ENCODE measurements around the gene RUFY3.
"Not testable (repeated sequence)": the region's sequence is repeated elsewhere in the genome, so short reads cannot be mapped to it uniquely, and the experiment has no call there.

RUFY3 gene

GRCh38 chr4:70706044-70706461 lies 15.7 kb upstream of the RUFY3 start:
- no peak for DNase-seq

DNA sequence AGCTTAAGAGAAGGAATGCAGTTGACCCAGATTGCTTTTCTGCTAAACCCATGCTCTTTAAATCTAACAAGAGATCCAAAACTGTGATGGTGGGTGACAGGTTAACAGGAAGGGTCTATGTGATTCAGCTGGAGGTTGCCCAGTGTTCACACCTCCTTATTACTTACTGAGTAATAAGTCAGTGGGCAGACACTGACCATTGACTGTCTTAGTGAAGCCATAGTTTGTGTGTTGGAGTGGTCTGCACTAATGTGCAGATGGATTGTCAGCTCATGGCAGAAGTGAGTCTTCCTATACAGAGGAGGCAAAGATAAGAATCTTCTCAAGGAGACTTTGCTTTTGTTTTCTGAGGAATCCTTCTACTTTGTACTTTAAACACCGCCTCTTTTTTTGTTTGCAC lies 15.2 kb upstream of the RUFY3 start:
- DNase-seq, result no peak

DNA sequence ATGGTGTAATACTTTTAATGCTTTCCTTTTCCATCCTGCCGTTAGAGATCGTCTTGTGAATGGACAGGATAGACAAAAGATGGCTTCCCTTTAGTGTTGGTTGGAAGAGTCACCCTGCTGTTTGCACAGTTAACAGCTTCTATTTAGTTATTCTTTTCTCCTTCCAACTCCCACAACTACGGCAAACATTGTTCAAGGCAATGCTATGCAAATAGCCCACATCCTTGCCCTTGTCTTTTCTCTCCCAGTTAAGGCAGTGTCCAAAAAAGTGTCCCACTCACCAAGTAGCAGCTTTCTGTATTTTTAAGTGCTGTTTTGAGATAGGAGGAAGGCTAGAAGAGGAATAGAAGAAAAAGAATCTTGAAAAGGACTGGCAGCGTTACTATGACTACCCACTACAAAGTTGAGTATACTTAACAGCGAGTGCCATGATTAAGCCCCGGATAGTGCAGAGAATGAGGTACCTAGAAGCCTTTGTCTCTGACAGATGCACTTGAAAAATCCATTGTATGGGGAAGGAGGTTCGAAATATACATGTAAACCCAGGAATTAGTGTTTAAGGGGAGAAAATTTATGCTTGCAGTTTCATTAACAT lies 12.1 kb upstream of the RUFY3 start:
- DNase-seq, result no peak

GRCh38 chr4:70711599-70711998 lies 10.2 kb upstream of the RUFY3 start:
- DNase-seq, result no peak

DNA sequence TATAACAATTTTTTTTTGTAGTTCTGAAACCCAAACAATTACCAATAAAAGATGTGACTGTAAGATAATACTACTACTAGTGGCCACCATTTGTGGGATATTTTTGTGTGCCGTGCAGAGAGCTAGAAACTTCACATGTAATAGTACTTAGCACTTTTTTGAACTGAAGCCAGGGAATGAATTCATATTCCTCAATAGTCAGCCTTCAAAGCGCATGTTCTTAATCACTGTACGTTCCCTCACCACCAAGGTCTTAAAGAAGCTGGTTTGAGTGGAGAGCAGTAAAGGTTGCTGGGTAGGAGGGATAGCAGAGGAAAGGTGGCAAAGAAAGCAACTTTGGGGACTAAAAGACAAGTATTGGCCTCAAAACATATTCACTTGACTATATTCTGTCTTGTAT lies 9.6 kb upstream of the RUFY3 start:
- no peak for DNase-seq

GRCh38 chr4:70712604-70713452 lies 8.9 kb upstream of the RUFY3 start:
- no peak for DNase-seq

- DNase-seq, result no peak
Observed at GRCh38 chr4:70713453-70714078, 8.2 kb upstream of the RUFY3 start.

- no peak for DNase-seq
Observed at GRCh38 chr4:70714079-70714887, 7.5 kb upstream of the RUFY3 start.

GRCh38 chr4:70715097-70715496 lies 6.7 kb upstream of the RUFY3 start:
- no peak for DNase-seq

GRCh38 chr4:70718811-70719604 lies 2.8 kb upstream of the RUFY3 start:
- DNase-seq, result no peak

DNA sequence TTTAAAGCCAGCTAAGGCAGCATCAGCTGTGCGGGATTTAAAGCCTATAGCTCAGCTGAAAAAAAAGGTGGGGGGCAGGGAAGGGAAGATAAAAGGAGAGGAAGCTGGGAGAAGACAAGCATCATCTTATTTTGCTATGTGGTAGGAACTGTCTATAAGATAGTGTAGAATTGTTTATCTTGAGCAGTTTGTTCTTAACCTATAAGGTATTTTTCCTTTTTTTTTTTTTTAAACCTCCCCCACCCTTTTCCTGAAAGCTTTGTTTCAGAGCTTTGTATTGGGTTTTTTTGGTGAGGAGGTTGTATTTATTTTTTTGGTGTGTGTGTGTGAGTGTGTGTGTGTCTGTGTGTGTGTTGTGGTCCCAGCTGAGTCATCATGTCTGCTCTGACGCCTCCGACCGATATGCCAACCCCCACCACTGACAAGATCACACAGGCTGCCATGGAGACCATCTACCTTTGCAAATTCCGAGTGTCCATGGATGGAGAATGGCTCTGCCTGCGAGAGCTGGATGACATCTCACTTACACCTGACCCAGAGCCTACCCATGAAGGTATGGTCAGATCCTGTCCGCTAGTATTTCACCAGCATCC lies 531 bp downstream of the RUFY3 start:
- DNase-seq, result peak; percentile 28

- DNase-seq, result no peak
Observed at GRCh38 chr4:70724463-70724862, 2.7 kb downstream of the RUFY3 start.

DNA sequence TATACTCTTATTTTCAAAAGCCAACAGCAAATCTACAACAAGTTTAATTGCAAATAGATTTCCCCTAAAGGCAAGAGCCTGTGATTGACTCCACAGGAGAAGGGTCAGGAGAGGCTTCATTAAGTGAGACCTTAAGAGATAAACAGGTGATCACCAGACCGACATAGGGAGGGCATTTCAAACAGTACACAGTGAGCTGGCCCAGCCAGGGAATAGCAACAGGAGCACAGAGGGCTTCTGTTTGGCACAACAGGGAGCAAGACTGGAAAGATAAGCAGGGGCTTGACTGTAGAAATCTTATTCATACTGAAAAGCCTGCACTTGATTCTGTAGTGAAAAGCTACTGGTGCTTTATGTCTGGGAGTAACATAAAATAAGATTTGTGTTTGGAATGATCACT lies 3.9 kb downstream of the RUFY3 start:
- DNase-seq, result no peak

DNA sequence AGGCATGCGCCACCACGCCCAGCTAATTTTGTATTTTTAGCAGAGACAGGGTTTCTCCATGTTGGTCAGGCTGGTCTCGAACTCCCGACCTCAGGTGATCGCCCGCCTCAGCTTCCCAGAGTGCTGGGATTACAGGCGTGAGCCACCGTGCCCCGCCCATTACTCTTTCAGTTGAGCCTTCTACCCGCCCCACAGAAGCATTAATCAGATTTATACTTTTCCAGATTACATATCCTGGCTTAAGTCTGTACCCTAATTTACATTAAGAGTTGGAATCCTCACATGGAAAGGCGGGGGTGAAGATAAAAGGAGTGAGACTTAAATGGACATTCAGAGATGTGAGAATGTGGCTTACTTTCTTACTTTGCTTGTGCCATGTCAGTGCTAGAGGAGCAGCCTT lies 4.8 kb downstream of the RUFY3 start:
- DNase-seq, result not testable (repeated sequence)

DNA sequence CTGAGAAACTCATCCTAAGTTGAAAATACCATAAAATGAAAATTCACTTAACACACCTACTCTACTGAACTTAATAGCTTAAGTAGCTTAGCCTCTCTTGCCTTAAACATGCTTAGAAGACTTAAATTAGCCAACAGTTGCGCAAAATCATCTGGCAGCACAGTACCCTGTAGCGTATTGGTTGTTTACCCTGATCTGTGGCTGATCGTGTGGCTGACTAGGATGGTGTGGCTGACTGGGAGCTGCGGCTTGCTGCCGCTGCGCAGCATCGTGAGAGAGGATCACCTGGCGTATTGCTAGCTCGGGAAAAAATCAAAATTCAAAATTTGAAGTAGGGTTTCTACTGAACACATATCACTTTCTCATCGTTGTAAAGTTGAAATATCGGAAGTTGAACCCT lies 6.3 kb downstream of the RUFY3 start:
- no peak for DNase-seq

- DNase-seq, result not testable (repeated sequence)
Observed at GRCh38 chr4:70732878-70733277, 11.1 kb downstream of the RUFY3 start.

DNA sequence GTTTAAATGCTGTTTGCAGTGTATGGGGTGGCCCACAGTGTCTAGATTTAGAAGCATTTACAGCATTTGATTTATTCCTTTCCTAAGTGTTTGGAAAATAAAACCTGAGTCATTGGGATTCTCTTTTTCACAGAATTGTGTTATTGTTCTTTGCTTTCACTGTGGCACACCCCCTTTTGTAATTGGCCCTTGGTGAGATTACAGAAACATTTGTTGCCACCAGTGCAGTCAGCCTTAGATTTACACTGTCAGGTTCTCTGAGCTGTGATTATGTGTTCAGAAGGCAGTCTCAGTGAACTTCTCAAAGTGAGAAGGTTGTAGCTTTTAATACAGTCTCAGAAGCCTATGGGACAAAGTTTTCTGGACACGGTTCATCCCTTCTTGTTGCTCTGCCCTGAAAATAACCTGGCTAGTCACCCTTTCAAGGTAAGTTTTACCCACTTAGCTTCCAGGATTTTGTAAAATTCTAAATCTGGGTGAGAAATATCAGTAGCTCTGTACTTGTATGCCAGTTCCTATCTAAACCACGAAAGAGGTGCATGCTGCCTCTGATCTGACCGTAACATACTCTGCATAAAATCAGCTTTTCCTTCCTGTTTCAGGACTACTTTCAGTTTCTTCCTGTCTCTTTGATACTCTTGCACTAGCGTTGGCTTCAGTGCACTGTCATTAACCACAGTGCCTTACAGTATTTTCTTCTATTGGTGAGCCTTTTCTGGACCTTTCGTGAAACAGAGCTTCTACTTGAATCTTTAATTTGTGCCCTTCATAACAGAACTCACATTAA lies 12.6 kb downstream of the RUFY3 start:
- DNase-seq, result peak; percentile 82

- no peak for DNase-seq
Observed at GRCh38 chr4:70734971-70735370, 13.2 kb downstream of the RUFY3 start.

- DNase-seq, result peak; percentile 54
Observed at GRCh38 chr4:70735915-70736314, 14.2 kb downstream of the RUFY3 start.

DNA sequence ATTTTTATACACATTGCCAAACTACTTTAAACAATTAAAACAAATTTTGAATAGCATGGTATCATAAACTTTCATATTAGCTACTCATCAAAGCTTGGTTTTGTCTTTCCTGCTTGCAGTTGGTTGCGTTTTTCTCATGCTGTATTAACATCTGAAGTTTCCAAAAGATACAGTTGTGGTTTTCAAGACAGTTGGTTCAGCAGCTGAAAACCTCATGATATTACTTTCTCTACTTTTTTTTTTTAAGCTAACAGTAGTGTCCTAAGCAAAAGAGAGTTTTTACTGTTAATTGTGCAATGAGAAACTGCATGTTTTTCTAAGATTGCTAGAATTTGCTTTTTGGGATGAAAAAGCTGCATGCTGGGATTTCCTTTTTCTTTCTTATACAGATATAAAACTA lies 15.2 kb downstream of the RUFY3 start:
- peak; percentile 57 for DNase-seq

GRCh38 chr4:70737409-70737808 lies 15.6 kb downstream of the RUFY3 start:
- DNase-seq, result no peak

Measured in activated CD4-positive, alpha-beta T cell treated with anti-CD3 and anti-CD28 coated beads, Interleukin-2, amount 50 U/mL, for 16 hours (primary cell).